CD4-positive, alpha-beta memory T cell (primary cell): ENCODE results near the gene SRCAP. TPM values are rescaled to one million over a fixed set of nuclear protein-coding genes. Genes with fewer than 3 reads are reported as not detected.
A peak's percentile ranks its signal among the peaks of the same experiment; 100 is the strongest.

Experiments used
- CTCF ChIA-PET: fragments of 350-600 bp; sonication (Branson Sonifier 250); formaldehyde crosslinking; loops from one replicate; lab custom pipeline; 2021; ENCODE audit warnings: inconsistent platforms; ENCODE audit not compliant: partially characterized antibody; lab: Charles Lee
- POLR2A ChIA-PET: fragments of 350-600 bp; sonication (Branson Sonifier 250); formaldehyde crosslinking; loops from one replicate; lab custom pipeline; 2021; ENCODE audit not compliant: partially characterized antibody; lab: Charles Lee
- DNase-seq, 5 donors: peaks; one replicate each; pipeline versions ENCODE4 v3.0.0 to v3.0.0-alpha.2; 2020 to 2022; ENCODE audit warnings: mixed read lengths in 1 of 5
- H3K27ac ChIP-seq: one replicate; pipeline ENCODE4 v1.7.0; 2013; ENCODE audit warnings: low read depth, low read length
- H3K27me3 ChIP-seq: 2 replicates; pipeline ENCODE4 v1.7.0; 2013; ENCODE audit warnings: mild to moderate bottlenecking, low read length, moderate library complexity; ENCODE audit not compliant: insufficient read depth
- H3K36me3 ChIP-seq: 2 replicates; pipeline ENCODE4 v1.7.0; 2013; ENCODE audit warnings: mild to moderate bottlenecking, low read length, moderate library complexity; ENCODE audit not compliant: insufficient read depth
- H3K4me1 ChIP-seq: 2 replicates; pipeline ENCODE4 v1.7.0; 2013; ENCODE audit warnings: mild to moderate bottlenecking, low read length, moderate library complexity; ENCODE audit not compliant: insufficient read depth
- H3K4me3 ChIP-seq, 2 donors: one replicate each; pipeline ENCODE4 v1.7.0; 2013; ENCODE audit warnings: low read length in 2 of 2, mild to moderate bottlenecking in 1 of 2
- H3K9me3 ChIP-seq, 2 donors: one replicate each; pipeline ENCODE4 v1.7.0; 2013; ENCODE audit warnings: low read length in 2 of 2, control low read depth in 1 of 2; ENCODE audit not compliant: control insufficient read depth in 1 of 2
- H3K27ac Mint-ChIP-seq, 7 donors: one replicate each; pipeline ENCODE4 v1.8.0; 2020 to 2021; ENCODE audit warnings: mixed read lengths in 7 of 7, mild to moderate bottlenecking in 6 of 7, inconsistent platforms in 3 of 7, moderate library complexity in 3 of 7
- H3K27me3 Mint-ChIP-seq, 2 donors: one replicate each; pipeline ENCODE4 v1.8.0; 2020 to 2021; ENCODE audit warnings: mixed read lengths in 2 of 2
- H3K36me3 Mint-ChIP-seq, 2 donors: one replicate each; pipeline ENCODE4 v1.8.0; 2020 to 2021; ENCODE audit warnings: mixed read lengths in 2 of 2, inconsistent platforms in 1 of 2, mild to moderate bottlenecking in 1 of 2
- H3K4me1 Mint-ChIP-seq, 4 donors: one replicate each; pipeline ENCODE4 v1.8.0; 2020 to 2021; ENCODE audit warnings: mixed read lengths in 4 of 4, mild to moderate bottlenecking in 1 of 4
- H3K4me3 Mint-ChIP-seq, 8 donors: one replicate each; pipeline ENCODE4 v1.8.0; 2020 to 2021; ENCODE audit warnings: mixed read lengths in 8 of 8, mild to moderate bottlenecking in 7 of 8, moderate library complexity in 6 of 8, inconsistent platforms in 3 of 8
- H3K9me3 Mint-ChIP-seq, 8 donors: one replicate each; pipeline ENCODE4 v1.8.0; 2020 to 2021; ENCODE audit warnings: mixed read lengths in 8 of 8, mild to moderate bottlenecking in 5 of 8, inconsistent platforms in 3 of 8, moderate library complexity in 1 of 8
- intact Hi-C: fragments of 100-400 bp; cut with micrococcal nuclease; formaldehyde crosslinking; loops from one replicate; pipeline ENCODE4 v1.15.1; 2023
- polyA plus RNA-seq, 2 donors: library from polyadenylated mRNA; unstranded; fragments of 300-500 nt; fragmentation: Illumina TruSeq; gene quantifications; one replicate each; pipeline ENCODE4 v1.2.3, GENCODE V29; 2021
- total RNA-seq, 2 experiments: library from RNA; stranded (reverse); gene quantifications; one replicate each; pipeline ENCODE4 v1.2.3, GENCODE V29; 2021

Gene SRCAP
- total and polyA plus RNA-seq, 4 experiments from 2014 or later, result 1.2 to 115 (median 68.3) TPM

GRCh38 chr16:30762991-30763725, 64.2 kb downstream of the SRCAP start:
- intact Hi-C loops, result loop anchor here (1.0 kb wide), 6 partner anchors 15 to 311 kb away; partner anchors contain the start of genes FBRS, FBXL19, PHKG2 and ZNF646
- H3K27me3 ChIP-seq, result no peaks in the 10 kb centered on the region
- CTCF ChIA-PET, result interaction anchor here (0.9 to 1.2 kb wide), 3 partner anchors 12 to 51 kb away, joined by 3 to 5 read pairs (median 3); no protein-coding TSS in a partner anchor
- Mint-ChIP-seq H3K27ac (peak overlapping the region; percentile 94 to 97 (median 96)), H3K4me1 (peaks cover 12 to 38% (median 27%) of the 10 kb centered on the region in 4 donors), H3K36me3 (peaks cover 26 to 64% of the 10 kb centered on the region in 2 donors), H3K9me3 (peaks cover 0 to 2% (median 0%) of the 10 kb centered on the region in 8 donors), H3K27me3 (no peaks in the 10 kb centered on the region), H3K4me3 (peak overlapping the region; percentile 94 to 98 (median 97))
- peaks cover 52% of the 10 kb centered on the region for H3K36me3 ChIP-seq
- DNase-seq, result no peak
- peaks cover 30% of the 10 kb centered on the region for H3K4me1 ChIP-seq
- POLR2A ChIA-PET, result interaction anchor here (0.5 to 3.8 kb wide), 4 partner anchors 11 to 311 kb away, joined by 3 to 19 read pairs (median 8); partner anchors contain the start of genes PHKG2, ZNF646 and ZNF668
- no peaks in the 10 kb centered on the region for H3K9me3 ChIP-seq
- H3K4me3 ChIP-seq, result peak overlapping the region; percentile 73 to 97
- H3K27ac ChIP-seq, result peak overlapping the region; percentile 71

- POLR2A ChIA-PET, result interaction anchor here (1.0 to 3.8 kb wide), 2 partner anchors 10 to 51 kb away, joined by 3 to 19 read pairs; no protein-coding TSS in a partner anchor
- peak overlapping the region in 3 of 7 donors; percentile 16 to 48 (median 41) for H3K27ac Mint-ChIP-seq
- peaks cover 0 to 2% (median 0%) of the 10 kb centered on the region in 8 donors for H3K9me3 Mint-ChIP-seq
Measured at GRCh38 chr16:30764086-30764485, 65.1 kb downstream of the SRCAP start.

GRCh38 chr16:30764816-30765465, 66.0 kb downstream of the SRCAP start:
- Histone ChIP-seq H3K27me3 (no peaks in the 10 kb centered on the region), H3K36me3 (peaks cover 69% of the 10 kb centered on the region), H3K4me3 (no peak overlapping the region), H3K27ac (no peak overlapping the region), H3K9me3 (no peaks in the 10 kb centered on the region), H3K4me1 (peaks cover 30% of the 10 kb centered on the region)
- intact Hi-C loops, result no loop called here
- DNase-seq, result no peak
- Mint-ChIP-seq H3K4me1 (peaks cover 12 to 38% (median 27%) of the 10 kb centered on the region in 4 donors), H3K27me3 (peaks cover 0 to 1% of the 10 kb centered on the region in 2 donors), H3K36me3 (peaks cover 34 to 79% of the 10 kb centered on the region in 2 donors), H3K9me3 (peaks cover 0 to 2% (median 0%) of the 10 kb centered on the region in 8 donors), H3K27ac (peak overlapping the region in 2 of 7 donors; percentile 10 to 48), H3K4me3 (no peak overlapping the region)
- ChIA-PET POLR2A (interaction anchor here (0.8 to 3.8 kb wide), 4 partner anchors 10 to 111 kb away, joined by 3 to 19 read pairs (median 3); partner anchors contain the start of gene PHKG2), CTCF (interaction anchor here (0.8 kb wide), 2 partner anchors 50 to 185 kb away, joined by 3 read pairs; no protein-coding TSS in a partner anchor)

More at GRCh38 chr16:30764086-30764485, 65.1 kb downstream of the SRCAP start:
- Histone ChIP-seq H3K4me1 (peaks cover 30% of the 10 kb centered on the region), H3K9me3 (no peaks in the 10 kb centered on the region), H3K27me3 (no peaks in the 10 kb centered on the region), H3K4me3 (no peak overlapping the region), H3K27ac (no peak overlapping the region), H3K36me3 (peaks cover 61% of the 10 kb centered on the region)
- intact Hi-C loops, result no loop called here
- DNase-seq, result no peak
- peaks cover 33 to 70% of the 10 kb centered on the region in 2 donors for H3K36me3 Mint-ChIP-seq
- peaks cover 12 to 38% (median 27%) of the 10 kb centered on the region in 4 donors for H3K4me1 Mint-ChIP-seq
- CTCF ChIA-PET, result interaction anchor here (0.8 kb wide), 1 partner anchor 51 kb away, joined by 3 read pairs; no protein-coding TSS in a partner anchor
- peak overlapping the region in 3 of 8 donors; percentile 31 to 97 (median 74) for H3K4me3 Mint-ChIP-seq
- peaks cover 0 to 1% of the 10 kb centered on the region in 2 donors for H3K27me3 Mint-ChIP-seq

- H3K27me3 Mint-ChIP-seq, result peaks cover 0 to 1% of the 10 kb centered on the region in 2 donors
- H3K9me3 Mint-ChIP-seq, result peaks cover 0 to 2% (median 0%) of the 10 kb centered on the region in 8 donors
- no peaks in the 10 kb centered on the region for H3K9me3 ChIP-seq
- ChIA-PET CTCF (no interaction called here), POLR2A (interaction anchor here (0.6 to 3.8 kb wide), 2 partner anchors 8 to 48 kb away, joined by 3 to 19 read pairs; no protein-coding TSS in a partner anchor)
- no peak overlapping the region for H3K4me3 ChIP-seq
- intact Hi-C loops, result no loop called here
- peaks cover 20% of the 10 kb centered on the region for H3K4me1 ChIP-seq
- H3K4me3 Mint-ChIP-seq, result no peak overlapping the region
- peaks cover 8 to 26% (median 18%) of the 10 kb centered on the region in 4 donors for H3K4me1 Mint-ChIP-seq
- no peak overlapping the region for H3K27ac ChIP-seq
- H3K36me3 Mint-ChIP-seq, result peaks cover 39 to 85% of the 10 kb centered on the region in 2 donors
- peaks cover 80% of the 10 kb centered on the region for H3K36me3 ChIP-seq
- H3K27me3 ChIP-seq, result no peaks in the 10 kb centered on the region
- no peak for DNase-seq
- peak overlapping the region in 1 of 7 donors; percentile 13 for H3K27ac Mint-ChIP-seq
Measured at GRCh38 chr16:30766206-30766932, 67.4 kb downstream of the SRCAP start.

GRCh38 chr16:30766933-30767284, 67.9 kb downstream of the SRCAP start:
- Histone ChIP-seq H3K27me3 (no peaks in the 10 kb centered on the region), H3K27ac (no peak overlapping the region), H3K4me1 (peaks cover 19% of the 10 kb centered on the region), H3K36me3 (peaks cover 85% of the 10 kb centered on the region), H3K4me3 (no peak overlapping the region), H3K9me3 (no peaks in the 10 kb centered on the region)
- Mint-ChIP-seq H3K27me3 (peaks cover 0 to 1% of the 10 kb centered on the region in 2 donors), H3K4me3 (peak overlapping the region in 1 of 8 donors; percentile 32), H3K36me3 (peaks cover 39 to 87% of the 10 kb centered on the region in 2 donors), H3K9me3 (peaks cover 0 to 2% (median 0%) of the 10 kb centered on the region in 8 donors), H3K4me1 (peaks cover 8 to 24% (median 16%) of the 10 kb centered on the region in 4 donors), H3K27ac (peak overlapping the region in 2 of 7 donors; percentile 2 to 77)
- ChIA-PET POLR2A (no interaction called here), CTCF (no interaction called here)
- DNase-seq, result no peak
- intact Hi-C loops, result no loop called here

- peaks cover 95% of the 10 kb centered on the region for H3K36me3 ChIP-seq
- H3K9me3 Mint-ChIP-seq, result peaks cover 0 to 1% (median 0%) of the 10 kb centered on the region in 8 donors
- H3K27me3 Mint-ChIP-seq, result peaks cover 0 to 1% of the 10 kb centered on the region in 2 donors
- peak overlapping the region in 2 of 7 donors; percentile 13 to 42 for H3K27ac Mint-ChIP-seq
- DNase-seq, result peak in 1 of 5 donors; percentile 28
- H3K4me1 Mint-ChIP-seq, result peaks cover 10 to 21% (median 14%) of the 10 kb centered on the region in 4 donors
- CTCF ChIA-PET, result interaction anchor here (0.7 kb wide), 1 partner anchor 134 kb away, joined by 3 read pairs; no protein-coding TSS in a partner anchor
- no peak overlapping the region for H3K27ac ChIP-seq
- no peaks in the 10 kb centered on the region for H3K9me3 ChIP-seq
- intact Hi-C loops, result no loop called here
- H3K4me3 ChIP-seq, result no peak overlapping the region
- no peaks in the 10 kb centered on the region for H3K27me3 ChIP-seq
- H3K4me1 ChIP-seq, result peaks cover 13% of the 10 kb centered on the region
- no peak overlapping the region for H3K4me3 Mint-ChIP-seq
- H3K36me3 Mint-ChIP-seq, result peaks cover 46 to 88% of the 10 kb centered on the region in 2 donors
- POLR2A ChIA-PET, result interaction anchor here (0.8 to 1.9 kb wide), 2 partner anchors 20 to 46 kb away, joined by 3 to 6 read pairs; partner anchors contain the start of gene PHKG2
Measured at GRCh38 chr16:30767767-30768465, 68.9 kb downstream of the SRCAP start.
